NCI-H146 treated with DMSO at 0.1 percent for 48 hours (cell line): ENCODE data around the gene FAM163A.
"Not testable (repeated sequence)": the region's sequence is repeated elsewhere in the genome, so short reads cannot be mapped to it uniquely, and the experiment has no call there.

Experiments used
- DNase-seq: peaks from one replicate; lab custom pipeline; 2025; ENCODE audit not compliant: unreplicated experiment; lab: John Stamatoyannopoulos, UW

FAM163A gene

DNA sequence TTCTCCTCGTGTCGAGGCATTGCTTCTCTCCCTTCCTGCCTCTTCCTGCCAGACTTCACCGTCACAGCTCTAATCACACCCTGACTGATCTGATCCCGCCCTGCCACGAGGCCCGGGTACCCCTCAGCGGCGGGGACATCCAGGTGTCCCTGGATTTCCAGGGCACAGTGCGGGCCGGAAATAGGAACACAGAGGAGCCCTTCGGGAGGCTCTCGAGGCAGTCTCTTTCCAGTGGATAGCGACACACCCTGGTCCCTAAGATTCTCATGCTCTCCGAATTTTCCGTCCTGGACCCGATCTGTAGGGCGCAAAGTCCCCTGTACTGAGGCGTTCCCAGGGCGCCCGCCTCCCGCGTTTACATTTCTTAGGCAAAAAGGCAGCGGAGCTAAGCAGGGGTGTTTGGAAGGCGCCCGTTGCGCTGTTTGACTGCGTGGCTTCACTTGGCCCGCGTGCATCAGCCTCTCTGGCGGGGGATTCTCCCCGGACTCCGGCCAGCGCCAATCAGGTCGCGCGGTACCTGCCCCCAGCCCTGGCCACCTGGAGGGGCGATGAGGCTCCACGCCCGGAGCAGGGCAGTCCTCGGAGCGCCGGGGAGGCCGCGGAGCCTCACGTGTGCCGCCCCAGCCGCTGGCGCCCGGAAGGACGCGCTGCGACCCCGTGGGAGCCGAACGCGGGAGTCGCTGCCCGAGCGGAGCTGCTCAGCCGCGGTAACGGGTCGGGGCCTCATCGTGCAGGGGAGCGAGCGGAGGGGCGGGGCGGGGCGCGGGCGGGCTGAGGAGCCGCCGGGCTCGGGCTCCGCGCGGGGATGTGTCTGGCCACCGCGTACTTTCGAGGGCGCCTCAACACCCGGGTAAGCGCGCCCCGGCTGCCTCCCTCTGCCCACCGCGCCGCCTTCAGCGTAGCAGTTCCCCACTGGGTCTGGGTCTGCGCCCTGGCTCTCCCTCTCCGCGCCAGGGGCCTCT, at the start of gene FAM163A:
TSS of gene FAM163A (plus strand) at position 575 of the 962 bp plus-strand sequence. CDS start 69,807 bp downstream, outside the sequence.
- DNase-seq = no peak

DNA sequence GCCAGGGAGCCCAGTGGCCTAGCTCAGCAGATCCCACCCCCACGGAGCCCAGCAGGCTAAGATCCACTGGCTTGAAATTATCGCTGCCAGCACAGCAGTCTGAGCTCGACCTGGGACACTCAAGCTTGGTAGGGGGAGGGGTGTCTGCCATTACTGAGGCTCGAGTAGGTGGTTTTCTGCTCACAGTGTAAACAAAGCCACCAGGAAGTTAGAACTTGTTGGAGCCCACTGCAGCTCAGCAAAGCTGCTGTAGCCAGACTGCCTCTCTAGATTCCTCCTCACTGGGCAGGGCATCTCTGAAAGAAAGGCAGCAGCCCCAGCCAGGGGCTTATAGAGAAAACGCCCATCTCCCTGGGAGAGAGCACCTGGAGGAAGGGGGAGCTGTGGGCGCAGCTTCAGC, 48.6 kb upstream of the FAM163A start:
- not testable (repeated sequence) for DNase-seq

DNA sequence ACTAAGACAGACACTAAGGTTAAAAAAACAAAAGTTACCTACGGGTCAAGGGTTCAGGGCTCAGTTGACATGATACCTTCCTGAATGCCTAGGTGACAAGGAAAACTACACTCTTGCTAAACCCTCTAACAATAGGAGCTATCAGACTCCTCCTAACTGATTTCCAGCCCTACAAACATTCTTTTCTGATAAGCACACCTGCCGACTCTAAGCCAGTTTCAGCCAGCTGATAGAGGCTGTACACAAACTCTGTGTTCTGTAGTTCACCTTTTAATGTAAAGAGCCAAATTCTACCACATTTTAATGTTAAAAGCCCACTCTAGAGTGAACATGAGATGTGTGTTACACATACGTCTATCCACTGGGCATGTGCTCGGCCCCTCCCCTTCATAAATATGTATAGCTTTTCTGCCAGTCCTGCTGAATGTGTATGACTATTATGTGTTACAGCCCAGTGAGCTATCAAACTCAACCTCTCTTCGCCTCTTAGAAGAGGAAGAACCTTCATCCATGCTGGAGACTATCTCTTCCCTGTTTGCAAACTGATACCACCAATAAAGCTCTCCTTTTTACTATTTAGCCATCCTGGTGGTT, 40.0 kb upstream of the FAM163A start:
- DNase-seq = no peak

DNA sequence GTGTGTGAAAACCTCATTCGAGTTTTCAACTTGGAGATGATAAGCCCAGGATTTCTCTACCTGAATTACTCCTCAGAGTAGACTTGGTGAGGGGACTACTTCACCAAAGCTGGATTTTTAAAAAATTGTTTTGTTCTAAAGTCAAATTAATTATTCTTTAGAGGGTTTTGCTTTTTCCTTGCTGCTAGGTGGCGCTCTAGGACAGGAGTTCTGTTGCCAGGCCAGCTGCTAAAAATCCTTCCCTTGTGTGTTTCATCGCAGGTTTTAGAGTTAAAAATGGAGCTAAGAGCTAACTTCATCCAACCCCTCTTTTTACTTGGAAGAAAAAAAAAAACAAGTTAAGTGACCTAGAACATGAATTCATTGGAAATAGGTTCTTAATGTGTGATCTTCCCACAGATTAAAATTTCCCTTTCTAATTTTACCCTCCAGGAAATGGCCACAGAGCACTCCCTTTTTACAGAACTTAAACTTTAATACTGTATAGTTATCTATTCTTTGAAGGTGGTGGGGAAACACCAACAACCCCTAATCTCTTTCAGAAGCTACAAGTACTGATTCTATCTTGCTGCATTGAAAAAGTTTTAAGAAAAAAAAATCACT, 36.7 kb upstream of the FAM163A start:
- peak; percentile 28 for DNase-seq

DNA sequence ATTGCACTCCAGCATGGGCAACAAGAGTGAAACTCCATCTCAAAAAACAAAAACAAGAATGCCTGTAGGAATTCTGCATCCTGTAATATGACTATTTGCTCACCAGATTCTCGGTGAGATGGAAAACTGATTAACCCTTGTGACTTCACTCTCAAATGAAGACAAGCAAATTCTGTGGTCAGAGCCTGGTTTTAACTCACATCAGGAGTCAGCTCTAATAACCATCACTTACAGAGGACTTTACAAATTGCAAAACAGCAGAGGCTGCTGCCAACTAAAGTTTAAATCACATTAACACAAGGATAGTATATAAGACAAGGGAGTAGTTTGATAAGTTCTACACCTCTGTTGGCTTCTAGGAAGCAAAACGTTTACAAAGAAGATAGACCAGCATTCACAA, 35.7 kb upstream of the FAM163A start:
- DNase-seq = no peak

DNA sequence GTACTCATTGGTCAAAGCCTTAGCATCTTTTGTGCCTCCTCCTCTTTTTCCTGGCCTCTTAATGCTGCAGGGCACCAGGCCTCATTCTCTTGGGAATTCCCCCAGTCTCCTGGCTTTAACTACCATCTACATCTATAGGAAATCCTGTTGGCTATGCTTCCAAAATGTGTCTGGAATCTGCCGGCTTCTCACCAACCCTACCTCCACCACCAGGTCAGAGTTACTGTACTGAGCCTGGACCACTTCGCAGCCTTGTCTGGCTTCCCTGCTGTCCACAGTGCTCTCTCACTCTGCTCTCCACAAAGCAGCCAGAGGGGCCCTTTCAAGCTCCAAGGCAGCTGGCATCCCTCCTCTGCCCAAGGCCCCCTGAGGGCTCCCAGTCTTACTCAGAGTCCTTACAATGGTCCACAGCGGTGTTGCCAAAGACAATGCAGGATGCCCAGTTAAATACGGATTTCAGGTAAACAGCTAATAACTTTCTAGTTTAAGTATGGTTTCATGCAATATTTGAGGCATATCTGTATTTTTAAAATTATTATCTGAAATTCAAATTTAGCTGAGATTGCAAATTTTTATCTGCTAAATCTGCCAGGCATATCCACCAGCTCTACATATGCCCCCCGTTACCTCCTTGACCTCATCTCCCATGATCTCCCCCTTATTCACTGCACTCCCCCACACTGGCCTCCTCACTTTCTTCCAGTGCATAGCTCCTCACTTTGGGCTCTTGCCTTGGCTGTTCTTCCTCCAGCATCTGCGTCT, 34.5 kb upstream of the FAM163A start:
- no peak for DNase-seq

DNA sequence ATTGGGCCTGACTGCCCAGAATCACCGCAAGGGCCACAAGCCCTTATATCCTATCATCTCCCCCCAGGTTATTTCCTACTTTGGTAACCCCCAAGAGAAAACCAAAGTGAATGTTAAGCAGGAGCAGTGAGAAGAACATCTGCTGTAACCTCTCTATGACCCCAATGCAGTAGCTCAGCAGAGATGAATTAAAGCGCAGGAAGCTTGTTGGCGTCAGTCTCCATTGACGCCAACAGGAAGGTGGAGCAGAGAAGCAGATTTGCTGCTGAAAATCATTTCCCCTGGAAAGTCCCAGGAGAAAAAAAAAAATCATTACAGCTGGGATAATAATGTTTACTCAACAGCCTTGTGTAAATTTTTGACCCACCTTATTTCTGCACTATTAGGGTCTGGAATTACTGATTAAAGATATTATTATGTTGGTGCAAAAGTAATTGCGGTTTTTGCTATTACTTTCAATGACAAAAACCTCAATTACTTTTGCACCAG, 33.2 kb upstream of the FAM163A start:
- no peak for DNase-seq

DNA sequence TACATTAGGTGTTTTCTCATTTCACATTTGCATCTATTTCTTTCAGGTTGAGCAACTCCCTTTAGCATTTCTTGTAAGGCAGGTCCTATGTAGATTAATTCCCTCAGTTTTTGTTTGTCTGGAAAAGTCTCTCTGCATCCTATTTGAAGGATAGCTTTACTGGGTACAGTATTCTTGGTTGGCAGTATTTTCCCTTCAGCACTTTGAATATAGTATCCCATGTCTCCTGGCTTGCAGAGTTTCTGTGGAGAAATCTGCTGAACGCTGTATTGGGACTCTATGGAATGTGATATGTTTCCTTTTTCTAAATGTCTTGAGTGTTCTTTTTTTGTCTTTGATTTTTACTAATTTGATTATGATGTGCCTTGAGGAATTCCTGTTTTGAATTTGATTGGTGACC, 28.9 kb upstream of the FAM163A start:
- DNase-seq = no peak

DNA sequence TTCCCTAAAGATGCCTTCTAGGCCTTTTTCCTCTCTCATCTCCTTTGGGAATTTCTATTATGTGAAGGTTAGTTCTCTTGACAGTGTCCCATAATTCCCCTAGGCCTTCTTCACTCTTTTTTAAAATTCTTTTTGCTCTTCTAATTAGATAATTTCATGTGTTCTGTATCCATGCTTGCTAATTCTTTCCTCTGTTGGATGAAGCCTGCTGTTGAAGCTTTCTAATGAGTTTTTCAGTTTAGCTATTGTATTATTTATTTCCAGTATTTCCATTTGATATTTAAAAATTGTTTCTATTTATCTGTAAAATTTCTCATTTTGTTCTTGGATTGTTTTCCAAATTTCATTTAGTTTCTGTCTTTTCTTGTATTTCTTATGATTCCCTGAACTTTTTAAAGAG, 28.5 kb upstream of the FAM163A start:
- no peak for DNase-seq

DNA sequence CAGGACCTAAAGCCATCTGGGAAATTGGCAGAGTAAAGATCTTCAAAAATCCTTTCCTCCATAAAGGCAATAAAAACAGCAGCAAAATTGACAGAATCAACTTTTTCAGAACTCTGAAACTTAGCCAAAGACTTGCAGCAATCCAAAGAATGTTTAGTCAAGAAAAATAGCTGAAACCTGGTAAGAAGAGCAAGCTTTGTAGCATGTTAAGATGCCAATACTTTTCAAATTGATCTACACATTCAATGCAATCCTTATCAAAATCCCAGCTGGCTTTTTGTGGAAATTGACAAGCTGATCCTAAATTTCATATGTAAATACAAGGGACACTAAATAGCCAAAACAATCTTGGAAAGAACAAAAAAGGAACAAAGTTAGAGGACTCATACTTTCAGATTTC, 23.8 kb upstream of the FAM163A start:
- no peak for DNase-seq

DNA sequence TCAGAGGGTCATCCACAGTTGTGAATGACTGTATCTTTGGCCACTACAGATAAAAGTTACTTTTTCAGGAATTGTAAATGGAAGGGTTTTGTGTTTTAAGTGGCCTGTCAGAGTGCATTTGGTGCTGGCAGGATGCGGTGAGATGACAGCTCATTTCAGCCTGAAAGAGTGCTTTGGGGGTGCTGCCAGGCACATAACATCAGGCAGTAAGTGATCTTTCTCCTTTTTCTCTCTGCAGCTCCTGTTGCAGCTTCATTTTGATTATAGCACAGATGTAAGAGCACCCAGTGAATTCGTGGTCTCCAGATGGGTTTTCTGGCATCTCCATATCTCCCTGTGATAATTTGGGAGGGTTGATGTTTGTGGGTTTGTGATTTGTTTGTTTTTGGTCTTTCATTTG, 14.8 kb upstream of the FAM163A start:
- DNase-seq = no peak

DNA sequence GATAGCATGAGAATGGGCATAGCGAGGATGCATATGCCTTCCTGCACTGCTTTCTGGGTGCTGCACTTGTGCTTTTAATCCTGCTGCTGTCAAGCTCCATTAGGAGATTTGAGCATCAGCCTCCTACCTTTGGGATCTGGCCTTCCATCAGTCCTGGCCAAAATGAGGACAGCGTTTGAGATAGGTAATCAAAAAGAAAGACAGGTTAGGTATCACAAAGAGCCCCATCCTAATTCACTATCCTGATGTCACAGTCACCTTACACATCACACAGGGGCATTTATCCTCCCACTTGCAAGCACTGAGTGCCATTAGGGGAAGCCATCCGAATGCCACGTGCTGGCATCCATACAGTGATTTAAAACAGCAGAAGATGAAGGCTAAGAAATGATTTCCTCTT, 13.2 kb upstream of the FAM163A start:
- DNase-seq = no peak

DNA sequence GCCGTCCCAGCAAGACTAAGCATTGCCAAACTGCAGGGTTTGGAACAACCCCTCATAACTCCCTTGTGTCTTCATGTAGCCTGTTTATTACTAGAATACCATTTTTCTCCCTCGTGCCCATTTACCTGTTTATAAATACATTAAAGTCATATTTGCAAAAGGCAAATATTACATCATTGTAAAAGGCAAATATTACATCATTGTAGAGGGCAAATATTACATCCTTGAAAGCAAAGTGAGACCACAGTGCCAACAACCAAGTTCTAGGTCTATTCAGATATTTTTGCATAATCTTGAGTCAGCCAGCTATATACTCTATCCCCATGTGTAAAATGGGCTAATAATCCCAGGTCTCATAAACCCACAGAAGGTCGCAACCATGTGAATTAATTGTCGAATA, 11.4 kb upstream of the FAM163A start:
- DNase-seq = no peak

DNA sequence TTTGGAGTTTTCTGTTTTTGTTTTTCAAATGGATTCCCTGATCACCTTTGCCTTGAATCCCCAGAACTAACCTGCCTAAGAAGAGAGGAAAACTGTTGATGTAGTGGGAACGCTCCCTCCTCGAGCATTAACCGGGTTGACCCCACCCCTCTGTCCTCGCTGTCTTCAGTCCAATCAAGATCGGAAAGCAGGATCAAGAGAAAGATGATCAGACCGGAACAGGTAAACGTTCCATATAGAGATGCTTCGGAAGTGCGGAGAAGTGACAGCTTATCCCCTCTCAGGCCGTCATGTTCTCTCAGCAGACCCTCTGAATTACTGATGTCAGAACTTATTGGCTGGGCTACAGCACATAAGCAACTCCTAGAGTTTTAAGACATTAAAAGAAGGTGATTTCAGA, 800 bp upstream of the FAM163A start:
- no peak for DNase-seq

DNA sequence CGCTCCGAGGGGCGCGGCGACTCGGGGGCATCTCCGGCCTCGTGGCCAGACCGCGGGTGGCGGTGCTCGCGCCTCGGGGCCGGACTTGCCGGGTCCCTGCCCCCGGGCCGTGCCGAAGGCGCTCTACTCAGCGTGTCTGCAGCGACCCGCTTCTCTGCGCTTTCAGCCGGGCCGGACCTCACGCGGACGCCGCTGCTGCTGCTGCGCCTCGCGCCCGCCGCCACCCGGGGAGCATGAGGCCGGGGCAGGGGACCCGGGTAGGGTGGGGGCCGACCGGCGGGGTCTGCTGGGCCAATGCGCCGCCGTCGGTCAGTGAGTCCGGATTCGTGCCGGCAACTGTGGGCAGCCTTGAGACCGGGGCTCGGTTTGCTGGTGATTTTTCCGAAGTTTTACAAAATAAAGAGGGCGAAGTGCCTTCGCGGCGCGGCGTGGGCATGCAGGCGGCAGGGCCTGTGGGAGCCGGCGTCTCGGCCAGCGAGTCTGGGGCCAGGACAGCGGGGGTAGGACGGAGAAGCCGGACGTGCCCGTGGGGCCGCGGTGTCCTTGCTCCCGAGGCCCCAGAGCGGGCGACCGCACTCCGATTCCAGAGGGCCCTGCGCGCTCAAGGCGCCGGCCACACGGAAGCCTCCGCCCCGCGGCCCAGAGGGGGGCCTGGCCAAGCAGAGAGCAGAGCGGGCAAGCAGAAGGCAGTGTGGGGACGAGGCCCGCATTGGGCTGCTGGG, 749 bp downstream of the FAM163A start:
- DNase-seq = no peak

DNA sequence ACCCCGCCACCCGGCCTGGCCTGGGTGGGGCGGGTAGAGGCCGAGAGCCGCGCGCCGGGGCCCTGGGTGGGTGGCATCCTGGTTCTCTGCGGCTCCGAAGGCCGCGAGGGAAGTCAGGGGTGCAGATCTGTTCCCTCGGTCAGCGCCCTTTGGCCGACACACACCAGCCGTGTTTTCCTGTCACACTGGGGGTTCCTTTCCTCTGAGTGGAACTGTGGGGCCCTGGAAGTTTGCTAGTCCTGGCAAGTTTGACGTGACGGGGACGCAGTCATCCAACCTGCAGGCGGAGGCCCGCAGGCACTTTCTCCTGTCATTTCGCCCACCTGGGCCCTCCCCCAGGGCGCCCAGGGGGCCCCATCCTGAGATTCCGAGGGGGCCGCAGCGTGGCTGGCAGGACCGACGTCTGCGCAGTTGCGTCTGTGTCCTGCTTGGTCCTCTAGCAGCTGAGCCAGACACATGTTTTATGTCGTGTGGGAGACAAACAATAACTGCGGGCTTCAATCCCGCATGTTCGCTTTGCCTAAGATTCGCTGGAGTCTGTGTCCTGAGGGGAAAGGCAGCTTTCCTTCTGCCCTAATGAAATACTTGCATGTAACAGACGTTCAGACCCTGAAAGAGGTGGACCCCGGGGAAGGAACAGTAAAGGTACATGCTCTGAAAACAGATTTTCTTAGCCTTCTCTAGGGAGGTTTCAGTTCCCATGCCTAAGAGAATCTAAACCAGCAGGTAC, 1.5 kb downstream of the FAM163A start:
- DNase-seq = no peak

DNA sequence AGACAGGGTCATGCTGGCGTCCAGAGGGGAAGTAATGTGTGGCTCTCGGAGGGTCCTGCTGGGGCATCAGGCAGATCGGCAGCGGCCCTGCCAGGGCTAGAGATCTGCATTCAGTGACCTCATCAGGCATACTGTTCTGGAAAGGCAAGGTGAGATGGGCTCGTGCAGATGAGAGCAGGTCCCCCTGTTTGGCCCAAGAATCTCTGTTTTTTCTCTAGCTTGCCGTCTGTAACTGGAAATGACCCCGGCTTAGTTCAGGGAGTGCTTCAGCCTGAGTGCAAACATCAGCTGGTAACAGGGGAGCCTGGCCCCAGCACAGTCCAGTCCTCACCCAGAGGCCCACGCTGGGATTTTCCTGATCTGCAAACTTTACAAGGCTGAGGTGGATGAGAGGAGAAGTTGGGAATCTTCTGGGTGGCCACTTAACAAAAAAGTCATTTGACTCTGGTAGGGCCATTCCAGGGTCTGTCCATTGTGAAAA, 2.1 kb downstream of the FAM163A start:
- DNase-seq = no peak

DNA sequence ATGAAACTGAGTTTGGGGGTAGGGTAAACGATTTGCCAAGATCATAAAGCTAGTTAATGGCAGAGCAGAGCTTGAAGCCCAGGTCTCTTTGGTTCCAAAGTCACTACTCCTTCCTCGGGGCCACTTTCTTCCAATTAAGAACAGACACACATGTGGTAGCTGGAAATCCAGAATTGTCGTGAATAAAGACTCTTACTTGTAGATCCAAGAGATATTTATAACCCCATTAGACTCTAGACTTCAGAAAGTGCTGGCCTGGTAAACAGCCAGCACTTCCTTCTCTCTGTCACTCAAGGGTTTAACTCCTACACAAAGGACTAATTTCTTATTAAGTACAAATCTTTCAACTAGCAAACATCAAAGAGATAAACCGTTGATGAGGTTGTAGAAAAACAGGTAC, 2.7 kb downstream of the FAM163A start:
- no peak for DNase-seq

DNA sequence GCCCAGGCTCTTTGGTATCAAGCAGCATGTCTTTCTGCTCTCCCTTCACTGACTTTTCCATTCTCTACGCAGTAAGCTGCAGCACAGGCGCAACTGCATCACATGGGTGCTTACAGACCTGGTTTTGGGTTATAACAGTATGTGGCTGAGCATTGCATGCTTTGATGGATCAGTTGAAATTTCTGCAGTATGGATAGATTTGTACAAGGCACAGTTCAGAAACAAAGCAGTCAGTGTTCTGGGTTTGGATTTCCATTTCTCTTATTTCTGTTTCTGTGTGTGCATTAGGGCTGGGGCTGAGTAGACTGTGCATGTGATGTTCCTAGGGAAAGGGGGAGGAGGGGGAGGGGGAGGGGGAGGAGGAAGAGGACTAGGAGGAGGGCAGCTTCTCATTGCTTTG, 4.5 kb downstream of the FAM163A start:
- no peak for DNase-seq

DNA sequence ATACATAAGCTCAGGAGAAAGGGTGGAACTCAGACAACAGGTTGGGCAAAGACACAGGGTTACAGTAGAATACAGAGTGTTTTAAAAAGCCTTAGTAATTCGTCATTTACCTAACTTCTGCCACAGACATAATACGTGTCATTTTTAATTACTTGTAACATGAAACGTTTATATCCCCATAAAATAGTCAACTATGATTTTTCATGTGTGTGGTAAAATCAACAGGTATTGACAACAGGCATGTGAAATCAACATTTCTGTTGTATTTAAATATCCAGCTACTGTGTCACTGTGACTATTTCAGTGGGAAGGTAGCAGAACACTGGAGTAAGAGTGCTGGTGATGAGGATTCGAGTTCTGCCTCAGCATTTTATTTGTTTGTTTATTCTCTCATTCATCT, 5.7 kb downstream of the FAM163A start:
- no peak for DNase-seq
